HG02798 (cell line): ENCODE results near the gene KCNJ6.
"Not testable (repeated sequence)": the region's sequence is repeated elsewhere in the genome, so short reads cannot be mapped to it uniquely, and the experiment has no call there.

ENCODE experiments used
- ATAC-seq: cut with Tn5 transposase; IDR thresholded peaks from one replicate; pipeline ENCODE4 v1.9.1; 2021; ENCODE audit warnings: mild to moderate bottlenecking; ENCODE audit not compliant: unreplicated experiment, poor library complexity

Gene KCNJ6

DNA sequence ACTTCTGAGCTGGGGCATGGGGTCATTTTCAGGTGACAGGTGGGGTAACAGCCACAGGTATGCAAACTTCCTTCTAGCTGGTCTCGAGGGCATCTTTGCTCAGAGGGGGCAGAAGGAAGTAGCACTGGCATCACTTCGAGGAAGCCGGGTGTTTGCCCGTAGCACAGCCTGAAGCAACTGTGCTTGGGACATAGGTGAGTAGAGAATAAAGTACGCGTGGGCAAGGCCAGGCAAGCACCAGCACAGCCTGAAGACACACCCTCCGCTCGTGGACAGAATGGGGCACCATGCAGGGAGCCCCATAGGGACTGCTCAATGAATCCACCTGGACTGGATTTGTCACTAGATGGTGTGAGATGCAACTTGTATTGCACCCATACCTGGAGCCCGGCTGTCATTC is 167.1 kb downstream of the KCNJ6 start:
- ATAC-seq, result no peak

DNA sequence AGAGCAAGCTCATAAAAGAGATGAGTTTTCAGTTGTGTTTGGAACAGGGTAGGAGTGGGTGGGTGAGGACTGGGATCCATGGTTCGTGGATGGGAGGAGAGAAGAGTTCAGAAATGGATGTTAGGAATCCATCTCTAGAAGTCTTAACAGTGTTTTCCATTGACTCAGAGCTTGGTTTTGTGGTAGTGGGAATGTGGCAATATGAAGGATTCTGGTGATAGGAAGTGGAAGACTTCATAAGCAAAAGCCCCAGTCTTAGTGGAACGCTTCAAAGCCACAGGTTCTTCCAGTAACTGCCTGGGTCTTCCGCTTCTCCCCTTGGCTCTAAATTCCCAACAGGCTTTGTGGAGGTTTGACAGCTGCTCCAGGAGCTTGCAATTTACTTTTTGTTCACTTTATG is 167.9 kb downstream of the KCNJ6 start:
- ATAC-seq, result no peak

DNA sequence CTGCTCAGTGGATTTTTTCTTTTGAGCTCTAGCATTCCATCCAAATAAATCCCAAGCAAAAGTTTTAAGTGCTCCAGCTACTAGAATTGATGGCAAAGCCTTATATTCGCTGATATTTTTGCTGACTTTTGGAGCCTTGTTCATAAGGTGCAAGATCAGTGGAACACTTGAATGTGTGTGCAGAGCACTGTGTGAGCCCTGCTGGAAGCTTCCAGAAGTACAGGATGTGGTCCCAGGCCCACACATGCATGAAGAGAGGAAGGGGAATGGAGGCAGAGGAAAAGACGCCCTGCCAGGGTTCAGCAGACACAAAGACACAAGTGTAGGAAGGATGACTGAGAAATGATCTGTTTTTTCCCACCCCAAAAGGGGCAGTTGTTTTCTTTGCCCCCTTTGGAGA is 169.4 kb downstream of the KCNJ6 start:
- ATAC-seq, result no peak

DNA sequence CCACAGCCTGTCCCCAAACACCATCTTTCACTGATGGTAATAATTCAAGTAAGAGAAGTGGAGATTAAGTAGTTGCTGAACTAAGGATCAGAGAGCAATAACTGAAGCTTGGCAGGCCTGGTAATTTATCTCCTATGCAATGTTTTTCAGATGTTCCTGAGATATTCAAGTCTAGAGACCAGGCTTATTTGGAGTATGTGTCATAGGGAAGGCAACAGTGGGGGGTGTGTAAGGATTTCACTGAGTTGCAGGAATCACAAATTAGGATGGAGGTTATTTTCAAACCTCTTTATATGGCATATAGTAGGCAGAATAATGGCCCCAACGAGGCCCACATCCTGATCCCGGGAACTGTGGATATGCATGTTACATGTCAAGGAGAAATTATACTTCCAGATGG is 171.7 kb downstream of the KCNJ6 start:
- no peak for ATAC-seq

DNA sequence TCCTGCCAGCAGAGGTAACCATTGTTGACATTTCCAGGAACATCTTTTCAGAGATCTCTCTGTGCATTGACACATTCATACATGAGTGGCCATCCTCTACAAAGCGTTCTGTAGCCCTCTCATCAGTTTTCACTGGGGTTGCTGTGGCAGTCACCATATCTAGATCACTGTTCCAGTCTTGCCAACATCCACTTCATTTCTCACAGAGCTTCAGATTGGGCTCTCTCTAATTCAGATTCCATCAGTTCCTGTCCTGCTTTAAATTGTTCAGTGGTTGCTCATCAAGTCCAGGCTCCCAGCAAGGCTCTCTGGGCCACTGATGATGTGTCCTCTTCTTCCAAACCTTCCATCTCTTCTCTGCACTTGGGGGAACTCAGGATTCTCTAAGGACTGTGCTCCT is 173.7 kb downstream of the KCNJ6 start:
- ATAC-seq, result no peak

DNA sequence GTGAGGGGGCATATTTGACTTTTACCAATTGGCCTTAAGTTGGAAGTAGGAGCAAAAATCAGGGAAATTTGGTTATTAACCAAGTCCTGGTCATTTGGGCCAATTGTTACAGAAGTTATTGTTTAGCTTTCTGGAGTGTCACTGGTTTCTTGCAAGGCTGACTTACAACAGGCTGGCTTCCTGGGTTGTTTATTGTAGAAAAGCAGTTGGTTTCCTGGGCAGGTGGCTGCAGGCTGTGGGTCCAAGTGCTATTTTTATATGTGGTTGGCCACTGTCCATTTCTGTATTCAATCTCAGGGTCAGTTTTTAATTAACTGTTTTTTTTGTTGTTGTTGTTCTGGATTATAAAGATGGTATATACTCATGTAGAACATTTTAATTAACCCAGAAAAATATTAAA is 174.1 kb downstream of the KCNJ6 start:
- no peak for ATAC-seq

DNA sequence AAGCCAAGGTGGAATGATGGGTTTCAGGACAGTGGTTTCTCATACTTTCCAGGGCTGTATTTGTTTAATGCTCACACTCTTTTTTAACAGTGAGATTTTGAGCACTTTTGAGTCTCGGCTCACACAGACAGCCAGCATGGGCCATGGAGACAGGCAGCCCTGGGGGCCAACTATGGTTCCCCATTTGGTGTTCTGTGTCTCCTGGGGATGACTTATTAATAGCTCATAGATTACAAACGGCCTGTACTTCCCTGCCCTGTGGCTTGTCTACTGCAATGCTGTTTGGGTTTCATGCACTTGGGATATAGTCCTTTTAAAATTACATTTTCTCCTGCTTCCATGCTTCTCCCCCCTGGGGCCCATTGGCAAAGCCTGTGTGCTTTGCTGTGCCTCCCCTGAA is 178.3 kb downstream of the KCNJ6 start:
- ATAC-seq, result no peak

DNA sequence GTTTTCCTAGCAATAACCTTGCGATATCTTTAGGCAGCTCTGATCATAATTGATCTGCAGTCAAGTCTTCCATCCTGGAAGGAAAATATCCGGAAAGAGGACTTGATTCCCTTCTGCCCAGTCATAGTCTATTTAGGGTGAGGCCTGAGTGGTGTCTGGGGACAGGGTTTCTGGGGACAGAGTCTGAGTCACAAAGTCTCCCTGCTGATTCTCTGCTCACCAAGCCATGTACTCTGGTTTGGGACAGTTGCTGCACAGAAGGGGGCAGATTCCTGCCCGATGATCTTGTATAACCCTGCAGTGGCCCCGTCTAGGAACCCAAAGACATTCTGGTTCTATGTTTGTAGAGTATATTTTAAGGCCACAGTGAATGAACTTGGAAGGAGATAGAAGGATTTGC is 178.8 kb downstream of the KCNJ6 start:
- ATAC-seq, result no peak

DNA sequence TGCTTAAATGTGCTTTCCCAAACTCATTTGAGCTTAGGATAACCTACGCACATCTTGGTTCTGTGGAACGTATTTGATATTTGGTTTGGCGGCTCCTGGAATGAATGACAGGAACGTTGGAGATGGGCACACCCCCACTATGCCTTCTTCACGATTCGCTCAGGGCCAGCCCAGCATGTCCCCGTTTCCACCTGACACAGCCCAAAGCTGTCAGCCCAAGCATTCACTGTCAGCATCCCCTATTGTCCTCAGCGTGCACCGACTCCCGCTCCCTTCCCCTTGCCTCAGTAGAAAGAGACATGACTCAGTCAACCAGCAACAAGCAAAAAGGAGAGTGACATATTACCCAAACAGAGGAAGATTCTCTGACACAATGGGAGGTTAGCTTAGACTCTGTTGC is 181.4 kb downstream of the KCNJ6 start:
- no peak for ATAC-seq

DNA sequence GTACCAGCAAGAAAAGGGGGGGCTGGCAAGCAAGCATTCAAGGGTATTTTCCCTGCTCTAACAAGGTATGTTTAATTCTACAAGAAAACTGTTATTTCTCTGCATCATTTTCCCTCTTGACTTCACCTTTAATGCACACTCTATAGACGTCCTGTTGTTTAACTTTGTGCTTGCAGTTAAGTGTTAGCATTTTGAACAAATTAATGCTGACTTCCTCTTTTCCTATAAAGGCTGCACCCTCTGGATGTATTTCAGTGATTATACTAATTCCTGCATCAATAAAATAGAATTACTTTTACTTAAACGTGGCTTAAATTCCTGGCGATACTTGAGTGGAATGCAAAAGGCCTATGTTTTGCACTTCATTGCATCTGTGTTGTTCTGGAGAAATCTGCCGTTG is 183.3 kb downstream of the KCNJ6 start:
- no peak for ATAC-seq

DNA sequence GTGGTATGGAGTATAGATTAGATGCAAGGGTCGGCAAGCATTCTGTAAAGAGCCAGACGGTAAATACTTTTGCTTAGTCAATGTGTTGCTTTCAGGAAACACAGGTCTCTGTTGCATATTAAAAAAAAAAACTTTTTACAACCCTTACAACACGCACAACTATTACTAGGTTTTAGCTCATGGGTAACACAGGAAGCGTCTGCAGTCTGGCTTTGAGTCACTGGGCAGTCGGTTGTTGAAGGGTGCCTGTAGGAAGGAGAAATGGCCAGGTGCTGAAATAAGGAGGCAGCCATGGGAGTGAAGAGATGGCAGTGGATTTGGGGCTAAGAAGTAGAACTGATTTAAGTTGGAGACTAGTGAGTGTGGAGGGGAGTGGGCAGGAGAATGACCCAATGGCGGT is 192.1 kb downstream of the KCNJ6 start:
- ATAC-seq, result no peak

DNA sequence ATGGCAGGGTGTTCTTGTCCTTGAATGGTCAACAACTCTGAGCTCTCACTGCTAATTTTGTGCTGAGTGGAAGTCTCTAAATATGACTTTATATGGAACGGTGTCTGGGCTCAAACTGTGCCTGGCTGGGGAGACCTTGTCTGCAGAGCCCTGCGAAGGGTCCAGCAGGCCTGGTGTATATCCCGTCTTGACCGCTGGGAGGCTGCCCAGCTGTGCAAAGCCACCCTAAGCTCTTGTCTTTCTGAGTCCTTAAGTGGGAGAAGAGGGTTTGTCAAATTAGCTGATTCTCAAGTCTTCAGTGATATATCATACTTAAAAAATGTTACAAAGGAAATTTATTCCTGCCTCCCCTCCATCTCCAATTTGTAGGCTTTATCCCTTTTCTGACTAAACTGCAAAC is 198.7 kb downstream of the KCNJ6 start:
- no peak for ATAC-seq

DNA sequence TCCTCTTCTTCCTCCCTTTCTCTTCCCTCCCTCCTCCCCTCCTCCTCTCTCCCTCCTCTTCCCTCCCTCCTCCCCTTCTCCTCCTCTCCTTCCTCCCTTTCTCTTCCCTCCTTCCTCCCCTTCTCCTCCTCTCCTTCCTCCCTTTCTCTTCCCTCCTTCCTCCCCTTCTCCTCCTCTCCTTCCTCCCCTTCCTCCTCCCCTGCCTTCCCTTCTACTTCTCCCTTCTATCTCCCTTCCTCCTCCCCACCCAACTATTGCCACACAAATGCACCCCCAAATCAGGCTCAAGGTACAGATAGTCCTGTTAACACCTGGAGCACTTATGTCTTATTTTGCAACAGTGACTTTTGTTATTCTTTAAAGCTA is 203.7 kb downstream of the KCNJ6 start:
- ATAC-seq, result not testable (repeated sequence)

DNA sequence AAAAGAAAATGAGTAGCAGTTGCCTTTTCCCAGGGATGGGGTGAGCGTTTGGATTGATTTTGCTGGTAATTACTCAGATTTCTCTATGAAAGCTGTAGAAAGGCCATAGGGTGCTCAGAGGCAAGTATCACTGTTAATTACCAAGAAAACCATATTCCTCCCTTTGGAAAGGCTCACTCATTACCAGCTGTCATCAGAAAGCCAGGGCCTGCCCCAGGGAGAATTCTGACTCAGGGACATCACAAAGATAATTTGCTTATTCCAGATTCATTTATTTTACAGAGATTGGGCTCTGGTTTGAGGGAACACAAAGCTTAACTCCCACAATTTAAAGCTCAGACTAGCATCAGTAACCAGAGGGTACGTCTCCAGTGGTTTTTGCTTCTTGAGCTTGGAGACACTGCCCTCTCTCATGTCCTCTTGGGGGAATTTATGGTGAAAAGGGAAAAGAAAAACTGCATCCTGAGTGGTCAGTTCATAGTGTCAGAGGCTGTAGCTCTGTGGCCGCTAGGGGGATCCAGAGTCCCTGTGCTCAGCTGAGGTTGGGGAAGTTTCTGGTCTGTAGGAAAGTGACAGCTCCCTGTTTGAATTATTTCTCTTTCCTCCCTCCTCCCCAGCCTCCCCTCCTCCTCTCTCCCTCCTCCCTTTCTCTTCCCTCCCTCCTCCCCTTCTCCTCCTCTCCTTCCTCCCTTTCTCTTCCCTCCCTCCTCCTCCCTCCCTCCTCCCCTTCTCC is 204.3 kb downstream of the KCNJ6 start:
- peak; percentile 70 for ATAC-seq

DNA sequence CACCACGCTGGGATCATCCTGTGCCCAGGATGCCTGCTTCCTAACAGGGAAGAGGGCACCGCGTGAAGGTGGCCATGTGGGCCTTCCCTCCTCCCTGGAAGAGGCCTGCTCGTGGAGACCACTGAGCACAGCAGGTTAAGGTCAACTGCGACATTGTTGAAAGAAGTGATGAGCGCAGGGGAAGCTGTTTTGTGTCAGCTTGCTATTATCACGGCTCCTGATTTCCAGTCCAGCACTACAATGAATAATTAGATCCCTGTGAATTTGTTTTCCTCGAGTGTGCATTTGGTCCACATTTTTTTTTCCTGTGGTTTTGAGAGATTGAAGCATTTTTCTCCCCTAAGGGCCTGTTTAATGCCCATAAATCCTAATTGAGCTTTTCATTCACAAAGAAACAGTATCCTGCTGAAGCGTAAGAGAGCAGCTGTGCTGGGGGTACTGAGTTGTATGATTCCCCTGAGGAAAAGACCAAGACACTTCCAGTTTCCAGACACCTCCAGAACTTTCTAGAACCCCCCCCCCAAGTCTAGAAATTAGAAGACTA is 204.9 kb downstream of the KCNJ6 start:
- no peak for ATAC-seq

DNA sequence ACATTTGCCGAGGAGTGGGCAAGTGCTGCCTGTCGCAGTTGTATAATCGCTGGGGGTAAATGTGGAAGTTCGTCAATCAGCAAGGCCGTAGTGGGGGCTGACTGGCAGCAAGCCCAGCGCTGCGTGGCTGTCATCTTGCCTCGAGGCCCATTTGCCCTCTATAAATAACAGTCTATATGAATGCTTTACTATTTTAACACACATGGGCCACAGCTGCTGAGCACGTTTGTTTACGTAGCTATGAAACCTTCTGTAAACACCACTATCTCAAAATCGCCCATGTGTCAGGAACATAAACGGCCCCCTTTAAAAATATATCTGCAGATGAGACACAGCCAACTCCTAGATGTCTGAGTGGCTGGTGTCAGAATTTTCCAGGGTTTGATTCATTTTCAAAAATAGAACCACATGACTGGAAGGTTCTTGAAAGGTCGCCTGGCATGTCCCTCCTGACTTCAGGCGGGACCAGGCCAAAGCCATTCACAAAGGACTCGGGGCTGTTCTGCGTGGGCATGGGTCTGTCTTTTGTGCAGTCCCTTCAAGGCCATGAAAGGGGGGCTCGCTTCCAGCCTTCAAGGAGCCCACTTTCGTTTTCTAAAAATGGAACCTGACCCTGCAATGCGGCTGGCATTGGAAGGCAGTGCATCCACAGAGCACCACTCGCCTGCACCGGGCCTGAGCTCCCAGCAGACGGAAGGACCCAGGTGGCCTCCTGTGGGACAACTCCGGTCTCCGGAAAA is 205.5 kb downstream of the KCNJ6 start:
- ATAC-seq, result no peak

DNA sequence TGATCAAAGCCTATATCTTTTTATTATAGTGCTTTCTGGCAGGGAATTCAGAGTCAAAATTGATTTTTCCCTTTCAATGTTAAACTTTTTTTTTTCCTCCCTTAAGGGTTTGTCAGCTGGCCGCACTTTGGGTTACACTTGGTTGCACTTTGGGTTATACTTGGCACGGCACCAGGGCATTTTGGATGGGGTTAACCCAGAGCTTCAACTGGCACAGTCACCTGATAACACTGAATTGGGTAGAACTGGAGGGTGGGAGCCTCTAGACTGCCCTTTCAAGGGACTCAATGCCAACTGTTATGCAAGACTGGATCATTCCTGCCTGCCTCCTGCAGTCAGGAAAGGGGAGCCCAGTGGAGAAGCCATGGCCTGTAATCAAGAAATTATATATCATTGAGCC is 211.5 kb downstream of the KCNJ6 start:
- ATAC-seq, result no peak

DNA sequence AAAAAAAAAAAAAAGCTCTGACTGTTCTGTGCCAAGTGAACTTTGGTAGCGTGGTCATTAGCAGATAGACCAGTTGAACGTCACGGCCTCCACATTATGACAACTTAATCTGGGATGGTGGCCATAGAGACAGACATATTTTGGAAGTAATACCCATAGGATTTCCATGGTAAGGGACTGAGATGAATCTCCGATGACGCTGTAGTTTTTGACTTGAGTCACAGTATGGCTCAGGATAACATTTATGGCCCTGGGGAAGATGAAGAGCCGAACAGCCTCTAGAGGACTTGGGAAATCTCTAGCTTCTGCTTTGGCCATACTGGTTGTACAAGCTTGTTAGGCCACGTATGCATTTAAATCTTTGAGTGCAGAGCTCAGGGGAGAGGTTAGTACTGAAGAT is 214.0 kb downstream of the KCNJ6 start:
- ATAC-seq, result no peak

DNA sequence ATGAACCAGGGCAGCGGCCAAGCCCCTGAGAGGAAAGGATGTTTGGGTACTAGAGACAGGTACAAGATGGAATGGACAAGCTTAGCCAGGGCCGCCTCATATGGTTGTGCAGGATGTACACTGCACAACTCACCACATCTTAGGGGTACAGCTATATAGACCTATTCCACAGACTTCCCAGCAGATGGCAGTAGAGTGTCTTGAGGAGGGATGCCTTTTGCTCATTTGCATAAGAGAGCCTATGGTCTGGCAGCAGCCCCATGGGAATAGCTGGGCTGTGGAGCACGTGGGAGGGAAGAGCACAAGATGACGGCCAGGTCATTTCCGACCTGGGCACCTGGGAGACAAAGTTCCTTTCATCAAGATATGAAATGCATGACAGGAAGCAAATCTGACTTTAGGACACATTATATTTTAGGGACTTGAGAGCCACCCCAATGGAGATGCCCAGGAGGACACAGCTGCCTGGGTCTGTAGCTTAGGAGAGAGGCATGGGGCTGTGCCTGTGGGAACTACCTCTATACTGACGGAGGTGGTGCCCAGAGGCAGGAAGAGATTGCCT is 215.5 kb downstream of the KCNJ6 start:
- peak; percentile 89 for ATAC-seq

DNA sequence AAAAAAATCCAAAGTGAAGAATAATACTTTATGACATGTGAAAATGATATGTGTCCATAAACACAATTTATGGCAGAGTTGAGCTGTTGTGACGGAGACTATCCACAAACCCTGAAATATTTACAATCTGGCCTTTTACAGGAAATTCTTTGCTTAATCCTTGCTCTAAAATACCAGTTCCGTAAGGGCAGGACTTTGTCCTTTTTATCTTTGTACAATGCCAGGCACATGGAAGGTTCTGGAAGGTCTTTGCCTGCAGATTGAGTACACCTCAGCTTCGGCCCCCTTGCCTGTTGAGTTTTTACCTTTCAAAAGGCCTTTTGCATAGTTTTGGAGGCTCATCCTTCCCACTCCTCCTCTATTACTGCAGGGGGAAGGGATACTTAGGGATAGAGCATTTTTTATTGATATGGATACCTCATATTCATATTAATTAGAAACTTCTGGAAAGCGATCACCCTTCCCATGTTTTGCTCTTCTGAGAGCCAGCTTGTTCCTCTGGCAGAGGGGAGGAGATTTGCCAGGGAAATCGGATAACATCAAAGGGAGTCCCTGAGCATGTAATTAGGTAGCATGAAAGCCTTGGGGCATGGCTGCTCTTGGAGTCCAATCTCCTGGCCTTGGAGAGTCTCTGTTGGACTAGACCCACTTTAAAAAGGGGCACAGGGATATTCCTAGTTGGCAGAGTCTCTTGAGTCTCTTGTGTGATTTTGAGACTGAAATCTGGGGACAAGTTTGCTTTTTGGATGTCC is 217.1 kb downstream of the KCNJ6 start:
- no peak for ATAC-seq

DNA sequence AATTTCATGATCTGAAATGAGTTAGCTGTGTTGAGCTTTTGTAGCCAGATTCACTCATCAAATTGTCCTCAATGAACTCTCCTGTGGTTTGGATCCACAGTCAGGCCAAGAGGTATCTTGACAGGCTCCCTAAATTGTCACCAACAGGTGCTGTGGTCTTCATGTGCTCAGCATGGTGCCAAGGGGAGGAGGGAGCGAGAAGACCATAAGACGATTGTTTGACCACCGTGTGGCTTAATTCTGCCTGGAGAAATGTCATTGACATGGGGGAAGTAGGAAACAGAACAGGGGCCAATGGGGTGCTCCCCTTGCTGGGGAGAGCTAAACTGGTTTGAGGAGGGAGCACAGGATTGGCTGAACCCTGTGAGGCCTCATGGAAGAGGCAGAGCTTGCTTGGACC is 219.3 kb downstream of the KCNJ6 start:
- ATAC-seq, result no peak
